Activated T-cell treated with anti-CD3 and anti-CD28 coated beads for 24 hours (primary cell): ENCODE results near the gene ANO5.
"Not testable (repeated sequence)": the region's sequence is repeated elsewhere in the genome, so short reads cannot be mapped to it uniquely, and the experiment has no call there.

ENCODE experiments used
- DNase-seq: peaks from one replicate; pipeline ENCODE4 v3.0.0-alpha.2; 2020; ENCODE audit warnings: low read depth

The ANO5 gene

GRCh38 chr11:22203281-22203680, 10.4 kb downstream of the ANO5 start:
- DNase-seq = no peak

GRCh38 chr11:22207162-22207561, 14.3 kb downstream of the ANO5 start:
- no peak for DNase-seq

- DNase-seq = no peak
Measured at GRCh38 chr11:22208151-22208858, 15.4 kb downstream of the ANO5 start.

GRCh38 chr11:22216940-22217339, 24.1 kb downstream of the ANO5 start:
- DNase-seq = no peak

GRCh38 chr11:22221143-22221542, 28.3 kb downstream of the ANO5 start:
- no peak for DNase-seq

GRCh38 chr11:22225190-22225589, 32.3 kb downstream of the ANO5 start:
- DNase-seq = no peak

- DNase-seq = no peak
Measured at GRCh38 chr11:22234743-22235142, 41.9 kb downstream of the ANO5 start.

GRCh38 chr11:22244986-22245592, 52.2 kb downstream of the ANO5 start:
- no peak for DNase-seq

- no peak for DNase-seq
Measured at GRCh38 chr11:22246992-22247391, 54.1 kb downstream of the ANO5 start.

- no peak for DNase-seq
Measured at GRCh38 chr11:22249871-22250270, 57.0 kb downstream of the ANO5 start.

- no peak for DNase-seq
Measured at GRCh38 chr11:22256876-22257275, 64.0 kb downstream of the ANO5 start.

- DNase-seq = no peak
Measured at GRCh38 chr11:22263613-22264012, 70.7 kb downstream of the ANO5 start.

- DNase-seq = not testable (repeated sequence)
Measured at GRCh38 chr11:22268983-22269624, 76.2 kb downstream of the ANO5 start.

- no peak for DNase-seq
Measured at GRCh38 chr11:22273781-22274180, 80.9 kb downstream of the ANO5 start.

GRCh38 chr11:22275600-22275999, 82.7 kb downstream of the ANO5 start:
- DNase-seq = no peak

- no peak for DNase-seq
Measured at GRCh38 chr11:22276535-22276934, 83.7 kb downstream of the ANO5 start.

- DNase-seq = not testable (repeated sequence)
Measured at GRCh38 chr11:22284991-22285390, 92.1 kb downstream of the ANO5 start.

GRCh38 chr11:22302368-22302767, 109.5 kb downstream of the ANO5 start:
- no peak for DNase-seq

GRCh38 chr11:22304337-22304961, 111.6 kb downstream of the ANO5 start:
- DNase-seq = no peak

GRCh38 chr11:22317656-22318055, 124.8 kb downstream of the ANO5 start:
- DNase-seq = no peak

- DNase-seq = no peak
Measured at GRCh38 chr11:22331771-22332170, 138.9 kb downstream of the ANO5 start.
